Measurements from ENCODE around the gene FAM53B.
A peak's percentile ranks its signal among the peaks of the same experiment; 100 is the strongest.

The FAM53B gene

DNA sequence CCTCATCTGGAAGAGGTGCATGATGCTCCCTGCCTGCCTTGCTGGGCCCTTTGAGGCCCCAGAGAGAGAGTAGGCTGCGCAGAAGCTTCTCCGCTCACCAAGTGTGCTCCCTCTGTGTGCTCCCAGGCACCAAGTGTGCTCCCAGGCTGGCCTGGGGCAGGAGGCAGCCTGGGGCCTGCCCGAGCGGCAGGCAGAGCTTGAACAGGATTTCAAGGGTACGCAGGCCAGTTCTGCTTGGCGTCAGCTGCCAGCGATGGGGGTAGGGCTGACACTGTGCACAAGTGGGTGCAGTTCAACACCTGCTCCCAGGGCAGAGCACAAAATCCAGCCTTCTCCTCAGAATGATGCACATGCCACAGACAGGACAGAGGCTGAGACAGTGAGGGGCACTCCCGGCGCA, 119.7 kb downstream of the FAM53B start:
- DNase-seq (ENCODE audit: insufficient read length, low spot score) (no peak), FAIRE-seq (peak; percentile 47)
- no peak for TF ChIP-seq POU2F2 (IDR thresholded peaks at IDR 0.05; ENCODE audit: low read depth, low read length)
- no peak for TF ChIP-seq POLR2AphosphoS5 (IDR thresholded peaks at IDR 0.05; ENCODE audit: low read depth, low read length)

GRCh38 chr10:124624006-124624405, 120.2 kb downstream of the FAM53B start:
- FAIRE-seq (no peak), DNase-seq (ENCODE audit: insufficient read length, low spot score) (no peak)
- no peak for TF ChIP-seq PAX5 (IDR thresholded peaks at IDR 0.05; ENCODE audit: insufficient read depth, low read length, severe bottlenecking)
- TF ChIP-seq POLR2A (IDR thresholded peaks at IDR 0.05; ENCODE audit: low read depth, low read length), result no peak
- TF ChIP-seq TAF1 (IDR thresholded peaks at IDR 0.05; ENCODE audit: low read depth, low read length), result no peak
- TF ChIP-seq POLR2AphosphoS5 (IDR thresholded peaks at IDR 0.05; ENCODE audit: low read depth, low read length), result no peak
- no peak for TF ChIP-seq SPI1 (IDR thresholded peaks at IDR 0.05; ENCODE audit: low read depth, low read length)
- no peak for TF ChIP-seq POU2F2 (IDR thresholded peaks at IDR 0.05; ENCODE audit: low read depth, low read length)

GRCh38 chr10:124622866-124623536, 121.2 kb downstream of the FAM53B start:
- DNase-seq (ENCODE audit: insufficient read length, low spot score), result no peak
- TF ChIP-seq TAF1 (IDR thresholded peaks at IDR 0.05; ENCODE audit: low read depth, low read length), result no peak
- TF ChIP-seq PAX5 (IDR thresholded peaks at IDR 0.05; ENCODE audit: insufficient read depth, low read length, severe bottlenecking), result no peak
- no peak for TF ChIP-seq SPI1 (IDR thresholded peaks at IDR 0.05; ENCODE audit: low read depth, low read length)
- TF ChIP-seq POLR2AphosphoS5 (IDR thresholded peaks at IDR 0.05; ENCODE audit: low read depth, low read length), result no peak
- no peak for TF ChIP-seq POU2F2 (IDR thresholded peaks at IDR 0.05; ENCODE audit: low read depth, low read length)
- no peak for TF ChIP-seq POLR2A (IDR thresholded peaks at IDR 0.05; ENCODE audit: low read depth, low read length)
- no peak for FAIRE-seq

DNA sequence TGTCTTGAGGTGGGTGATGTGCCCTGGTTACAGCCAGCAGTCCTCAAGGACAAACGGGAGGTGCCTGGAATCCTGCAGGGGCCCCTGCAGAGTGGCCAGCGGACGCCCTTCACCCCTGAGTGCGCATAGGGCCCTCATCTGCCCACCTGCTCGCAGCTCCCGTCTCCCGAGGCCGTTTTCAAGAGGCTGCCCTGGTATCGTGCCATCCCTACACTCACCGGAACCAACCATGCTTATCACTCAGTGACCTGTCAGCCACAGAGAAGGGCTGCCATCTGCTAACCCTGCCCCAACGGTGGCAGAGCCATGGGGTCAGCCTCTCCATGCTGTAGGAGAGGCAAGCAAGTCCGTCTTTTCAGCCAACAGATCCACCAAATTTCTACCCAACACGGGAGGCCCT, 122.0 kb downstream of the FAM53B start:
- FAIRE-seq, result no peak
- TF ChIP-seq POLR2AphosphoS5 (IDR thresholded peaks at IDR 0.05; ENCODE audit: low read depth, low read length) (no peak), SPI1 (IDR thresholded peaks at IDR 0.05; ENCODE audit: low read depth, low read length) (no peak), PAX5 (IDR thresholded peaks at IDR 0.05; ENCODE audit: insufficient read depth, low read length, severe bottlenecking) (no peak), TAF1 (IDR thresholded peaks at IDR 0.05; ENCODE audit: low read depth, low read length) (no peak), POU2F2 (IDR thresholded peaks at IDR 0.05; ENCODE audit: low read depth, low read length) (no peak), POLR2A (IDR thresholded peaks at IDR 0.05; ENCODE audit: low read depth, low read length) (no peak)
- no peak for DNase-seq (ENCODE audit: insufficient read length, low spot score)

DNA sequence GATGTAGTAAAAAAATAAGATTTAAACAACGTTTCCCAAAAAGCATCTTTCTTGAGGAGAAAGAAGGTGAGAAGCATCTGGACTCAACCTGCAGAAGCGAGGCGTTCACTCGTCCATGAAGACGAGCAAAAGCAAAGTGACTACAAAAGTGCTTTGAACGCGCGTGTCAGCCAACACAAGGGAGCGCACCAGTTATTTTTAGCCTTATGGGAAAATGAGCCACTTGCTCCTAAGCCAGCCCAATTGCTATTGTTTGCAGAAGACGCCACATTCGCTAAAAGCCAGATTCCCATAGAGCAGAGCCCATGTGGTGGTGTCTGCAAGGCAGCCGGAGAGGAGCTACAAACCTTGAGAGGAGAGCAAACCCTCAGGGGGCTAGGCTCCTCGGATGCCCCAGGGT, 122.5 kb downstream of the FAM53B start:
- DNase-seq (ENCODE audit: insufficient read length, low spot score), result no peak
- no peak for FAIRE-seq
- TF ChIP-seq PAX5 (IDR thresholded peaks at IDR 0.05; ENCODE audit: insufficient read depth, low read length, severe bottlenecking), result no peak
- TF ChIP-seq POLR2A (IDR thresholded peaks at IDR 0.05; ENCODE audit: low read depth, low read length), result no peak
- TF ChIP-seq POU2F2 (IDR thresholded peaks at IDR 0.05; ENCODE audit: low read depth, low read length), result no peak
- TF ChIP-seq TAF1 (IDR thresholded peaks at IDR 0.05; ENCODE audit: low read depth, low read length), result no peak
- TF ChIP-seq POLR2AphosphoS5 (IDR thresholded peaks at IDR 0.05; ENCODE audit: low read depth, low read length), result no peak
- no peak for TF ChIP-seq SPI1 (IDR thresholded peaks at IDR 0.05; ENCODE audit: low read depth, low read length)

- TF ChIP-seq POLR2A (IDR thresholded peaks at IDR 0.05; ENCODE audit: low read depth, low read length), result no peak
- no peak for TF ChIP-seq POU2F2 (IDR thresholded peaks at IDR 0.05; ENCODE audit: low read depth, low read length)
- TF ChIP-seq SPI1 (IDR thresholded peaks at IDR 0.05; ENCODE audit: low read depth, low read length), result peak; percentile 74
- no peak for TF ChIP-seq POLR2AphosphoS5 (IDR thresholded peaks at IDR 0.05; ENCODE audit: low read depth, low read length)
- DNase-seq (ENCODE audit: insufficient read length, low spot score), result no peak
- peak; percentile 85 for FAIRE-seq
Measured at GRCh38 chr10:124619802-124620490, 124.2 kb downstream of the FAM53B start.

DNA sequence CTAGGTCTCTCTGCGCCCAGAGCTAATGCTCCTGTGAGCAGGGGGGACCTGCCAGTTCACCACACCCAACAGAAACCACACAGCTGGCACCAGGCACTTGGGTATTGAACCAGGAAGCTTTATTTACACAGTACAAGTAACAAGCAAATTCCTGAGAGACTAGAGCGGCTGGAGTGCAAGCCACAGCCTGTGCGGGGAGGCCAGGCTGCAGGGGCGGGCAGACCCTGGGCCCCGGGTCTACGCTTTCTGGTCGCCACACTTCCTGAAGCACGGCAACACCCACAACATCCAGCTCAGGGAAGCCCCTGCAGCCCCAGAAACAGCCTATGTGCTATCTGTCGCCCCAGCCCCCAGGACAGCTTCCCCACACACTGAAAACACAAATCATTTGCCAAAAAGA, 125.0 kb downstream of the FAM53B start:
- TF ChIP-seq POLR2AphosphoS5 (IDR thresholded peaks at IDR 0.05; ENCODE audit: low read depth, low read length), result no peak
- no peak for TF ChIP-seq PAX5 (IDR thresholded peaks at IDR 0.05; ENCODE audit: insufficient read depth, low read length, severe bottlenecking)
- peak; percentile 71 for FAIRE-seq
- DNase-seq (ENCODE audit: insufficient read length, low spot score), result no peak

DNA sequence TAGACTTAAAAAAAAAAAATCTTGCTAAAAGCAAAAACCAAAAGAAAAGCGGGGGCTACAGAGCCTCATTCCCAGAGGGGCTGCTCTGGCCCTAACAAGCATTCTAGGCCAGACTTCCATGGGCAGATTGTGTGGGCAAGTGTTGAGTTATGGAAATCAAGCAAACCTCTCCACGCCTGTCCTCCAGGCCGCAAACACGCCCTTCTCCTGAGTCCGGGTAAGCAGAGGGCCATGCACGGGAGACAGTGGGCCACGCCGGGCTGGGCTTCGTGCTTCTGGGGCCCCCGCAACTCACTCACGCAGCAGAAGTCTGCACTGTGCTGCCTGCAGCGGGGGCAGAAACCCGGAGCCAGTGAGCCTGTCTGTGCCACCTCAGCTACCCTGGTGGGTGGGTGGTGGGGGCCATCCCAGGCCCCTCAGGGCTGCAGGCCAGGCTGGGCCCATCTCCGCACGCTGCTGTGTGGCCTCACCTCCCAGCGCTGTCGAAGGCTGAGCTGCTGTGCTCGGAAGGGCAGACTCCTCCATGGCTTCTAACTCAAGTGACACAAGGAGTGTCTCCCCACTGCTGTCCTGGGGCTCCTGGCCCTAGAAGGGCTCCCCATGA, 125.6 kb downstream of the FAM53B start:
- DNase-seq (ENCODE audit: insufficient read length, low spot score), result no peak
- TF ChIP-seq TAF1 (IDR thresholded peaks at IDR 0.05; ENCODE audit: low read depth, low read length) (no peak), SPI1 (IDR thresholded peaks at IDR 0.05; ENCODE audit: low read depth, low read length) (no peak), POLR2A (IDR thresholded peaks at IDR 0.05; ENCODE audit: low read depth, low read length) (no peak), POLR2AphosphoS5 (IDR thresholded peaks at IDR 0.05; ENCODE audit: low read depth, low read length) (no peak), POU2F2 (IDR thresholded peaks at IDR 0.05; ENCODE audit: low read depth, low read length) (no peak), PAX5 (IDR thresholded peaks at IDR 0.05; ENCODE audit: insufficient read depth, low read length, severe bottlenecking) (no peak)
- no peak for FAIRE-seq

GRCh38 chr10:124616836-124617130, 127.4 kb downstream of the FAM53B start:
- no peak for DNase-seq (ENCODE audit: insufficient read length, low spot score)
- TF ChIP-seq TAF1 (IDR thresholded peaks at IDR 0.05; ENCODE audit: low read depth, low read length) (no peak), POLR2A (IDR thresholded peaks at IDR 0.05; ENCODE audit: low read depth, low read length) (no peak), POU2F2 (IDR thresholded peaks at IDR 0.05; ENCODE audit: low read depth, low read length) (no peak), SPI1 (IDR thresholded peaks at IDR 0.05; ENCODE audit: low read depth, low read length) (no peak), PAX5 (IDR thresholded peaks at IDR 0.05; ENCODE audit: insufficient read depth, low read length, severe bottlenecking) (no peak), POLR2AphosphoS5 (IDR thresholded peaks at IDR 0.05; ENCODE audit: low read depth, low read length) (no peak)
- no peak for FAIRE-seq

Measured in GM12891 (cell line).